ENCODE measurements around the gene SLC5A11.
"Not testable (repeated sequence)": the region's sequence is repeated elsewhere in the genome, so short reads cannot be mapped to it uniquely, and the experiment has no call there.

The SLC5A11 gene

DNA sequence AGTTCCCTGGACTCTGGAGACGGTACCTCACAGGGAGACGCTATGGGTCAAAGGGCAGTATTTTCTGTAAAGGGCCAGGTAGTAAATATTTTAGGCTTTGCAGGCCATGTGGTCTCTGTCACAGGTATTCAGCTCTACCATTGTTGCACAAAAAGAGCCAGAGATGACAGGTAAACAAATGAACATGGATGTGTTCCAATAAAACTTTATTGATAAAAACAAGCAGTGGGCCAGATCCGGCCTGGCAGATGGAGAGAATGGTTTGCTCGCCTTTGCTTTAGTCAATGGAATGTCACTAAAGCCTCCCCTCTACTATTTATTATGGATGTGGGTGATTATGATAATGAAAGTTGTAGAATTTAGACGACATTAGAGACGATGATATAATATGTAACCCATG lies 8.9 kb upstream of the SLC5A11 start:
- no peak for DNase-seq

DNA sequence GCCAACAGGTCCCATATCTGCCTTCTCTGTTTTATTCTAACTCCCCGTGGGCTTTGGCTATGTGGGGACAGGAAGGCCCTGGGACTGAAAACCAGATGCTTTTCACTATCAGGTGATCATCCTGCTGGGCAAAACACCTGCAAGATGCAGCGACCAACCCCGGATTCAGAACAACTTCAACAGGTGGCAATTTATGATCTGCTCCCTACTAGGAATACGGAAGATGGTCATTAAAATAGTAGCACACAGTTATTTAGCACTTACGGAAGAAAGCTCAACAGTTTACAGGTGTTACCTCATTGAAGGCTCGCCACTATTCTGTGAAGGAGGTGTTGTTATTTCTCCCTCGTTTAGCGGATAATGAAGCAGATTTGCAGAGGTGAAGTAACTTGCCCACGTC lies 7.8 kb upstream of the SLC5A11 start:
- no peak for DNase-seq

DNA sequence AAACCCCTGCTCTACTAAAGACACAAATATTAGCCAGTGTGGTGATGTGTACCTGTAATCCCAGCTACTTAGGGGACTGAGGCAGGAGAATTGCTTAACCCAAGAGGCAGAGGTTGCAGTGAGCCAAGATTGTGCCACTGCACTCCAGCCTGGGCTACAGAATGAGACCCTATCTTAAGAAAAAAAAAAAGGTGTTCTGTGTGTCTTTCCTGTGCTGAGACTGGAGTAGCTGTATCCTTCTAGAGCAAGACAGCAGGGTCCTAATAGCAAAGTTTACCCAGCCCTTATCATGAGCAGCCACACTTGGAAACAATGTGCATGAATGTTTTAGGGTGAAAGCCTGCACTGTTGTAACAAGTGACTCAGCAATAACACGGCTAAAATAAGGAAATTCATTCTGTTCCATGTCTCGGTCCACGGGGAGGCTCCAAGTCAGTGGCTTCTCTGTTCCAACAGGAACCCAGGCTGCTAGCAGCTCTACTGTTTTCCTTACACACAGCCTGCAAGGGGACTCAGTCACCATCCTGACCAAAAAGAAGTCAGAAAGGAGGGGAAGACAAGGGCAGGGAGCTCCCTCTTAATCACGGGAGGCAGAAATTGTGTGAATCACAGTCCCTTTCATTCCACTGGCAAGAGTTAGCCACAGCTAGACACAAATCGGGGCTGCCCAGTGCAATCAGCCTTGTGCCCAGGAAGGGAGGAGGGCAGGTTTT lies 7.1 kb upstream of the SLC5A11 start:
- no peak for DNase-seq

DNA sequence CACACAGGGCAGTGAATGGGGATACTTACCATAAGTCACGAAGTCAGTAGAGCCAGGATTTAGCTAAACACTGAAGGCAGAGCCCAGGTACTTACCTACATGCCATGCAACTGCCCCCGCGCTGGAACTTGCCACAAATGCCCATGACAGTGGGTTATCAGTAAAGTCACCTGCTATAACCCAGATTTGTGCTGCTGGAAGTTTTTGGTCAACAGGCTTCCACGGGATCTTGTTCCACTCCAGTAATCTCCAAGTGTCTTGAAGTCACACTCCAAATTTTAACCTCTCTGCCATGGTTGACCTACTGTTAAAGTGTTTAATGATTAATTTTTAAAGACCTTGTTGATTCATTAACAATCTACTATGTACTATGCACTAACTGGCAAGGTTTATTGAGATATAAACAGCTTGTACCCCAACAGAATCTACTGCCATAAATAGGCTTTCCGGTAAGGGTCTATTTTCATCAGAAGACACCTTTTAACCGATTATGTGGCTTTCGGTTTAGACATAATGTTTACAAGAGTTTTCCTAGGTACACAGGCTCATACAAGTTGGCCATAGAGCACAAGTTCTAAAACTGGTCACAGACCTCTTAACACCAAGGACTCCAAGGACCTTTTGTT lies 6.3 kb upstream of the SLC5A11 start:
- DNase-seq: no peak

DNA sequence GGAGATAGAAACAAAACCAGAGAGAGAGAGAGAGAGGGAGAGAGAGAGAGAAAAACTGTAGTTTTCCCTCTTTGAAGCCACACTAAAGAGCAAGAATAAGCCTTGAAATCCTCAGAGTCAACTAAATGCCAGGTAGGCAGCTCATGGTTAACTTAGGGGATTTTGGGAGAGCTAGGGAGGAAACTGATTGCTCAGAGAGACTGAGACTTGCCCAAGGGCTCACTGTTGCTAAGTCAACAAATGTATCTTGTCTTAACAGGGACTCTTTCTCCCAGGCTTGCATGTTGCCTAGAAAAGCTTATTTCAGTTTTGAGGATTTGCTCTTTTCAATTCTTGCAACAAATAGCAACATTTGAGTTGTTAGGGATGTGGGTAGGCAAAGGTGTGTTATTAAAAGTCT lies 4.5 kb upstream of the SLC5A11 start:
- DNase-seq: no peak

DNA sequence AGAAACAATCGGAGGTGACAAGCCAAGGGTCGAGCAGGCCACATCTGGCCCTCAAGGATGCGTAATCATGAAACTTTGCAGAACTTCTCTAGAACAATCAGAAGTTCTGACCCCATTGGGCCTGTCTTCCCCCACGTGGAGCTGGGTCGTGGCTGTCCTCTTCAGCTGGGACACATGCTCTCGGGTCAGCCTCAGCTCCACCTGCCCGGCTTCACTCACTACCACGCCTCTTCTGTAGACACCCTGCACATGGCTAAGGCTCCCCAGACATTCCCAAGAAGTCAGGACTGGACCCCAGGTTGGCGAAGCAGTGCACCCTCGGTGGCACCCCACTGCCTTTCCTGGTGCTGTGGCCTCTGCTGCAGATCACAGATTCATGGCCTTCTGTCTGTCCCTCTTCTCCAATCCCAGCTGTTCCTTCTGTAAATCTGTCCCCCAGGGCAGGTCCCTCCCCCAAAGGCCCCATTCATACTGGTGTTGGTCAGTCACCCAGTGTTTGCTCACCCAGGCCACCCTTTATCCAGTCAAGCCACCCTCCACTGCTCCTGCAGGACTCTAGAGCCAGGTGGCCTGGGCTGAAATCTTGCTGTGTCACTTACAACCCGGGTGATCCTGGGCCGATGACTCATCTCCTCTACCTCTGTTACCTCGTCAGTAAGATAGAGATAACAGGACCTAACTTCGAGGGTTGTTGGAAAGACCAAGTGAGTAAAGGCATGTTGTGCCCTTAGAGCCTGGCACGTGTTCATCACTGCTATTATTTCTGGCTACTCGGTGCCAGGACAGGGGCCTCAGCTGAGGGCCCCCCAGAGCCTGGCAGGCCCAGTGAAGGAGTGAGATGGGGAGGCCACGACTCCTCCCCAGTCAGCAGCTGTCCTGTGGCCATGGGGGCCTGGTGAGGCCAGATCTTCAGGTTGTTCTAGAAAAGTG lies 1.4 kb upstream of the SLC5A11 start:
- no peak for DNase-seq

DNA sequence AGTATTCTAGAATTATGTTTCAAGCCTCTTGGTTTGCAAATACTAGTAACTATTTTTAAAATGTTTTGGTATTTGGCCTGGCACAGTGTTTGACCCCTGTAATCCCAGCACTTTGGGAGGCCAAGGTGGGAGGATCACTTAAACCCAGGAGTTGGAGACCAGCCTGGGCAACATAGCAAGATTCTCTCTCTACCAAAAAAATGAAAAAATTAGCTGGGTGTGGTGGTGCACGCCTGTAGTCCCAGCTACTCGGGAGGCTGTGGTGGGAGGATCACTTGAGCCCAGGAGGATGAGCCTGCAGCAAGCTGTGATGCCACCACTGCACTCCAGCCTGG lies 765 bp upstream of the SLC5A11 start:
- not testable (repeated sequence) for DNase-seq

DNA sequence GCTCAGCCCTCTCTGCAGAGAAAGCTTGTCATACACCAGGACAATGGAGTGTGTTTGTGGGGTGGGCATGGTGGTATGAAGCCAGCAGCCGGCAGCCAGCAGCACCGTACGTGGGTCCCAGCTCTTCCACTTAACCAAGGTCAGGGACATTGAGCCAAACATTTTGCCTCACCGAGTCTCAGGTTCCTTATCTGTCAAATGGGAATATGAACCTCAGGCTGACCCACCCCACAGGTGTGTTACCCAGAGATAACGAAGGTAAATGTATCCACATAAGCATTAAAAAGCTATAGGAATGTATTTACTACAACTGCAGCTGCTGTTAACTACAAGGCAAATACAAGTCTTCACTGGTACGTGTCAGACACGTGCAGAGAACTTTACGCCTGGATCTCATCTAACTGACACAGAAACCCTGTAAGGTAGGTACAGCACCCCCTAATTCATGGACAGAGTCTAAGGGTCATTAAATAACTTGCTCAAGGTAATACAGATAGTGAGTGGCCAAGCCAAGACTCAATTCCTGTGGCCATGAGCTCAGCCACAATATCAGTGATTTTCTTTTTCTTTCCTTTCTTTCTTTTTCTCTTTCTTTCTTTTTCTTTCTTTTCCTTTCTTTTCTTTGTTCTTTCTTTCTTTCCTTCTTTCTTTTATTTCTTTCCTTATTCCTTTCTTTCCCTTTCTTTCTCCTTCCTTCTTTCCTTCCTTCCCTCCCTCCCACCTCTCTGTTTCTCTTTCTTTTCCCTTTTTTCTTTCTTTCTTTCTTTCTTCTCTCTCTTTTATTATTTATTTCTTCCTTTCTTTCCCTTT lies 990 bp downstream of the SLC5A11 start:
- no peak for DNase-seq

DNA sequence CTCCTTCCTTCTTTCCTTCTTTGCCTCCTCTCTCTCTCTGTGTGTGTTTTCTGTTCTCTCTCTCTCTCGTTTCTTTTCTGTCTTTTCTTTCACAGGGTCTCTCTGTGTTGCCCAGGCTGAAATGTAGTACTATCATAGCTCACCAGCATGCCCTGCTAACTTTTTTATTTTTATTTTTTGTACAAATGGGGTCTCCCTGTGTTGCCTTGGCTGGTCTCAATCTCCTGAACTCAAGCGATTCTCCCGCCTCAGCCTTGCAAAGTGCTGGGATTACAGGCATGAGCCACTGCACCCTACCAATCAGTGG lies 1.5 kb downstream of the SLC5A11 start:
- no peak for DNase-seq

DNA sequence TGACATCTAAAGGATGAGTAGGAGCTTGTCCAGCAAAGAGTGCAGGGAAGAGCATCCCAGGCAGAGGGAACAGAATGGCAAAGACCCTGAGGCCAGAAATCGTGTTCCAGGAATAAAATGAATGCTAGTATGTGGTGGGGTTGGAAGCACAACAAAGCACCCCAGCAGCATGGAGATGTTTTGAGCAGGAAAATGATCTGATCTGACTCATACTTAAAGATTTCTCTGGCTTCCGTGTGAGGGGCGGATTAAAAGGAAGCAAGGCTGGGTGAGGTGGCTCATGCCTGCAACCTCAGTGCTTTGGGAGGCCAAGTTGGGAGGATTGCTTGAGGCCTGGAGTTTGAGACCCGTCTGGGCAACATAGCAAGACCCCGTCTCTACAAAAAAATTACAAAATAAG lies 2.3 kb downstream of the SLC5A11 start:
- no peak for DNase-seq

DNA sequence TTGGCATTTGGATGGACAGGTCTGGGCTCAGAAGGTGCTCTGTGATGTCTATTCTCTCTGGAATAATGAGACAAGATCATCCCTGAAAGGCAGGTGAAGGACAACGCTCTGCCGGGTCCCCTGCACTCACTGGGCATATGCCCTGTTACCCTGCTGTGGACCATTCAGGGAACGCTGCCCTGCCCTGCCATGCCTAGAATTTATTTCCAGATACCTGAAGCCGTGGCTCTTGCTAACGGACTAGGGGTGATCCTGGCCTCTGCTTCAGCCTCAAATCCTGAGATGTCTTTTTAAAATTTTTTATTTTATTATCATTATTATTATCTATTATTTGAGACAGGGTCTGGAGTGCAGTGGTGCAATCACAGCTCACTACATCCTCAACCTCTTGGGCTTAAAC lies 3.9 kb downstream of the SLC5A11 start:
- no peak for DNase-seq

DNA sequence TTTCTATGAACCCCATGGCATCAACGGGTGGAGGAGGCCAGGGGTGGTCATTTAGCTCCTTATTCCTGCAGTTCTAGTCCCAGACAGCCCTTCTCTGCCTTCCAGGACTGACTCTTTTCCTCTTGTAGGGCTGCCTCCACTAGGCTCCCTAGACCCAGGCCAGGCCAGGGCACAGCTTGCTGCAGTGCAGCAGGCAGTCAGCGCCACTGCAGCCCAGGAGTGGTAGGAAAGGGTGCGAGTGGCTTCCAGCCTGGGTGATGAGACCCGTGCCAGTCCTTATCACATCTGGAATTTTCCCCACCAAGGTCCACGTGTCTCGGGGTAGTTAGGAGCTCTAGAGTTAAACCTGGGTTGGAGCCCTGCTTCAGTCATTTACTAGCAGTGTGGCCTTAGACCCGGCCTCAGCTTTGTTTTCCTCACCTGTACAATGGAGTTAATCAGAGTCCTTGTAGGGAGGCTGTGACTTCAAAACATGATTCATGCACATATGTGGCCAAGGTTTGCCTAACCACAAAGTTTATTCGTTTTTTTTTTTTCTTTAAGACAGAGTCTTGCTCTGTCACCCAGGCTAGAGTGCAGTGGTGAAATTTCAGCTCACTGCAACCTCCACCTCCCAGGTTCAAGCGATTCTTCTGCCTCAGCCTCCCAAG lies 4.7 kb downstream of the SLC5A11 start:
- DNase-seq: no peak

DNA sequence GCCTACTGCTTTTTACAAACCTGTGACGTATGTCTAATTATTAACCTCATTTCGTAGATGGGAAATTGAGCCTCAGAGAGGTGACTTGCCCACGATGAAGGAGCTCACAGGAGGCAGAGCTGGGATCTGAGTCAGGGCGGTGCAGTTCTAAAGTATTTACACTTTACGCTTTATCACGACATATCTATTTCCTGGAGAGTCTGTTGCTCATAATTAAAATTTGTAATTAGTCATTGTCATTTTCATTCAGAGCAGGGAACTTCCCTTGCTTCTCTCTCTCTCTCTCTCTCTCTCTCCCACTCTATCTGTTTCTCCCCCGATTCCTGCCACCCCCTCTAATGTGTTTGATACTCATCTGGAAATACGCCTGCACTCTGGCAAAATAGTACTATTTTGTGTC lies 5.9 kb downstream of the SLC5A11 start:
- no peak for DNase-seq

DNA sequence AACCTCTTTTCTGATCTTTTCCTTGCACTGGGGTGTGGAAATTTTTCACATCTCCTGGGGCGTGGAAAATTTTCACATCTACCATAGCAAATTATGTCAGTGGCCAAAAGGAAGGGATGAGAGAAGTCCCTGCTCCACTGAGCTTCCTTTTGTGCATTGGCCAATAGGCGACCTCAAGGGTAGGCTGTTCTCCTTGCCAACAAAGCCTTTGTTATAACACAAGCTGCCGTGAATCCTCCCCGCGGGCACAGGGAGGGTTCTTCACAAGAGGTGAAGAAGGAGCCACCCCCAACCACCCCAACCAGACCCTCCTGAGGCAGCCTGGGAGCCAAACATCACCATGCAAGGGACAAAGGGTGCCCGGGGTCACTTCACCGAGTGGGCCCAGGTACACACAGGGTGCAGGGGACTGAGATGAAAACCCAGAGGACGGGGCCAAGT lies 6.5 kb downstream of the SLC5A11 start:
- no peak for DNase-seq

DNA sequence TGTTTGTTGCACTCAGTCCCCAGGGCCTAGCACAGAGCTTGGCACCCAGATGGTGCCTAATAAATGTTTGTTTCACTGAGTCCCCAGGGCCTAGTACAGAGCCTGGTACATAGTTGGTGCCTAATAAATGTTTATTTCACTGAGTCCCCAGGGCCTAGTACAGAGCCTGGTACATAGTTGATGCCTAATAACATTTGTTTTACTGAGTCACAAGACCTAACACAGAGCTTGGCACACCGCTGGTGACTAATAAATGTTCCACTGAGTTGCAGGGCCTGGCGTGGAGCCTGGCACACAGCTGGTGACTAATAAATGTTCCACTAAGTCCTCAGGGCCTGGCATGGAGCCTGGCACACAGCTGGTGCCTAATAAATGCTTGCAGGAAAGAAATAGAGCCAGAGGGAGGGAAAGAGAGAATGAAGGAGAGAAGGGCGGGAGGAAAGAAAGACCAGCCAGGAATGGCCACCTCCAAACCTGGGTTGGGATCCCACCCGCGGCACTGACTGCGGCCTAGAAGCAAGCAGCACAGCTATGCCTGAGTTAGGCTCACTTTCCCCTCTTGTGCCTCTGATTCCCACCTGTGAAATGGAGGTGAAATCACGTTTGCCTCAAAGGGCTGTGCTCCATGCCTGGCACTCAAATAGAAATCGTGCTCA lies 7.5 kb downstream of the SLC5A11 start:
- no peak for DNase-seq

DNA sequence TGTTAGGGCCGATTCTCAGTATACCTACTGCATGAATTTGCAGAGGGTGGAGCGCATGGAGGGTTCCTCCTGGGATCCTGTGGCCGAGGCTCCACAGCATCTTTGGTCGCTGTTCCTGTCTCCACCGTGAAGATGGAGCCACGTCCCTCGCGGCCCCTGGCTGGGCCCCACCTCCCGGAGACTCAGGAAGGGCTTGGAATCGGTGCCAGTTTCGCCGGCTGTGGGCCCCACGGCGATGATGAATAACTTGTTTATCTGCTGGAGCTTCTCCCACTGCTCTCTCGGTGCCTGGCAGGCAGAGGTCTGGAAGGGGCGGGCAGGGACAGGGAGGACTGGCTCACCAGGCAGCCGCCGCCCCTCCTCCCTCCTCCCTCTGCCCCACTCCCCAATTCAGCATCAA lies 8.1 kb downstream of the SLC5A11 start:
- DNase-seq: no peak

DNA sequence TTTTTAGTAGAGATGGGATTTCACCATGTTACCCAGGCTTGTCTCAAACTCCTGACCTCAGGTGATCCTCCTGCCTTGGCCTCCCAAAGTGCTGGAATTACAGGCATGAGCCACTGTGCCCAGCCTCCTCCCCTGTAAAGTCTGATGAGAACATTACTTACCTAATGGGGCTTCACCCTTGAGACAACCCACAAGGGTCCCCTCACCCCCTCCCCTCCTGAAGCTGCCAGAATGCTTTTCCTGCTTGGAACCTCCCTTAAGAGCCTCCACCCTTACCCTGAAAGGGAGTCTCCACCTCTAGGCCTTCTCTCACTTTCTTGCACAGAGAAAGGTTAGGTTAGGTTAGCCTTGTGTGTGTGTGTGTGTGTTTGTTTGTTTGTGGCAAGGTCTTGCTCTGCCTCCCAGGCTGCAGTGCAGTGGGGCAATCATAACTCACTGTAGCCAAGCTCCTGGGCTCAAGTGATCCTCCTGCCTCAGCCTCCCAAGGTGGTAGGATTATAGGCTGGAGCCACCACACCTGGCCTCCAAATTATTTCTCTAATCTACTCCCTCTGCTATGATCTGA lies 8.9 kb downstream of the SLC5A11 start:
- no peak for DNase-seq

DNA sequence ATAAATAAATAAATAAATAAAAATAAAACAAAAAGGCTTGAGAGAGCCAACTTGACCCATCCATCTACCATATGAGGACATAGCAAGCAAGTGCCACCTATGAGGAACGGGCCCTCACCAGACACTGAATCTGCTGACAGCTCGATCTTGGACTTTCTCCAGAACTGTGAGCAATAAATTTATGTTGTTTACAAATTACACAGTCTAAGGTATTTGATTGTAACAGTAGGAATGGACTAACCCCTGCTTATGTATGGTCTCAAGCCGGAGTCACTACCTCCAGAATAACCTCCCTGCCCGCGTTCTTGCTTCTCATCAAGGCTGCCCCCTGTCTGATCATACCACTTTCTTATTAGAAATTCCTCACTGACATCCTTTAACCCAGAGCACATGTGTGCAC lies 9.9 kb downstream of the SLC5A11 start:
- DNase-seq: no peak

DNA sequence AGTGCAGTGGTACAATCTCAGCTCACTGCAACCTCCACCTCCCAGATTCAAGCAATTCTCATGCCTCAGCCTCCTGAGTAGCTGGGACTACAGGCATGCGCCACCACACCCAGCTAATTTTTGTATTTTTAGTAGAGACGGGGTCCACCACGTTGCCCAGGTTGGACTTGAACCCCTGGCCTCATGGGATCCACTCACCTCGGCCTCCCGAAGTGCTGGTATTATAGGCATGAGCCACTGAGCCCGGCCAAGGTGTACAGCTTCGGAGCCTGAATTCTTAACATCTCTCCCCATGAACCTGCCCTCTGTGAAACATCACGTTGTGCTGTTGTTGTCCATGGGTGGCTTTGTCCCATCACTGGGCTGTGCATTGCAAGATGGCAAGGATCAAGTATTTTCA lies 11.1 kb downstream of the SLC5A11 start:
- not testable (repeated sequence) for DNase-seq

DNA sequence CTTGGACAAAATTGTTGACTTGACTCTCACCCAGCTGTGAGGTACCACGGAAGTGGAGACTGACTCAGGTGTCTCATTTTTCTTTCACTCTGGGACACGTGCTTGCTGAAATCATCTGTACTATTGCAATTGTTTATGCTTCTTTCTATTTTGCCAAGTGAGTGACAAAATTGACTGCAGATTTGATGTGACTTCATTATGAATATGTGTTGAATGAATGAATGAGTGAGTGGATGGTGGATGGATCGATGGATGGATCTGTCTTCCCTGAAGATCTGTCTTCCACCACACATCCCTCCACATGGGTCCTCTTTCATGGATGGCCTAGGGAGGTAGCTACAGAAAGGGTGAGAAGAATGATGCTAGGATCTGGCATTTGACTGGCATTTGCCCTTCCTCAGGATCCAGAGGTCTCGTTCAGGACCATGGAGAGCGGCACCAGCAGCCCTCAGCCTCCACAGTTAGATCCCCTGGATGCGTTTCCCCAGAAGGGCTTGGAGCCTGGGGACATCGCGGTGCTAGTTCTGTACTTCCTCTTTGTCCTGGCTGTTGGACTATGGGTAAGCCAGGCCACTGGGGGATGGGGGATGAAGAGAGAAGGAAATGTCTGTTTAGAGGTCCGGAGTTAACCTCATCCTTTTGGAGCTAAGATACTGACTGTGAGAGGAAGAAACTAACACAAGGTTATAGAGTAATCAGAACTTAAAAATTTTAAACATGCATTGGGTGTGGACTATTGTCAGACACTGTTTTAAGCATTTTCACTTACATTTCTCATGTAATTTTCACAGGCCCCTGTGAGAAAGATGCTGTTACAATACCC lies 12.7 kb downstream of the SLC5A11 start:
- DNase-seq: no peak

DNA sequence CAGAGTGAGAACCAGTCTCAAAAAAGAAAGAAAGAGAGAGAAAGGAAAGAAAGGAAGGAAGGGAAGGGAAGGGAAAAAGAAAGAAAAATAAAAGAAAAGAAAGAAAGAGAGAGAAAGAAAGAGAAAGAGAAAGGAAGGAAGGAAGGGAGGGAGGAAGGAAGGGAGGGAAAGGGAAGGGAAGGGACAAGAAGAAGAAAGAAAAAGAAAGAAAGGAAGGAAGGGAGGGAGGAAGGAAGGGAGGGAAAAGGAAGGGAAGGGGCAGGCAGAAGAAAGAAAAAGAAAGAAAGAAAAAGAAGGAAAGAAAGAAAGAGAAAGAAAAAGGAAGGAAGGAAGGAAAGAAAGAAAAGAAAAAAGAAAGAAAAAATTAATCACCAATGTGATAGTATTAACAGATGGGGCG lies 15.7 kb downstream of the SLC5A11 start:
- no peak for DNase-seq

Measured in DMS153 (cell line).